Astrocyte (in vitro differentiated cells and primary cell): ENCODE measurements around the gene DMWD. TPM values are rescaled to one million over a fixed set of nuclear protein-coding genes. Genes with fewer than 3 reads are reported as not detected.

Source experiments
- DNase-seq: peaks from one replicate; pipeline ENCODE4 v3.0.0-alpha.2; 2010; ENCODE audit warnings: low read depth
- FAIRE-seq: peaks from 2 replicates; lab custom pipeline; 2011; peaks lifted over from hg19 to GRCh38; lab: Jason Lieb, UNC
- H2AFZ ChIP-seq: 2 replicates; pipeline ENCODE4 v1.6.0; 2012; ENCODE audit warnings: low read depth, low read length, inconsistent platforms
- H3K27ac ChIP-seq: 2 replicates; pipeline ENCODE4 v1.5.1; 2011; ENCODE audit warnings: low read depth, low read length, inconsistent platforms
- H3K27me3 ChIP-seq: 2 replicates; pipeline ENCODE4 v1.6.0; 2011; ENCODE audit warnings: low read length, inconsistent platforms; ENCODE audit not compliant: insufficient read depth
- H3K36me3 ChIP-seq: 2 replicates; pipeline ENCODE4 v1.5.1; 2011; ENCODE audit warnings: low read length, inconsistent platforms; ENCODE audit not compliant: insufficient read depth
- H3K4me1 ChIP-seq: 2 replicates; pipeline ENCODE4 v1.5.1; 2011; ENCODE audit warnings: low read length, inconsistent platforms; ENCODE audit not compliant: insufficient read depth
- H3K4me2 ChIP-seq: 2 replicates; pipeline ENCODE4 v1.6.0; 2012; ENCODE audit warnings: low read length, inconsistent platforms
- H3K4me3 ChIP-seq: 2 replicates; pipeline ENCODE4 v1.5.1; 2011; ENCODE audit warnings: low read depth, mild to moderate bottlenecking, low read length, inconsistent platforms; ENCODE audit not compliant: insufficient read depth
- H3K79me2 ChIP-seq: 2 replicates; pipeline ENCODE4 v1.6.0; 2012; ENCODE audit warnings: mild to moderate bottlenecking, low read length, inconsistent platforms; ENCODE audit not compliant: insufficient read depth
- H3K9ac ChIP-seq: 2 replicates; pipeline ENCODE4 v1.6.0; 2012; ENCODE audit warnings: mild to moderate bottlenecking, low read length, inconsistent platforms
- H3K9me3 ChIP-seq: 2 replicates; pipeline ENCODE4 v1.5.1; 2012; ENCODE audit warnings: low read depth, mild to moderate bottlenecking, low read length, inconsistent platforms; ENCODE audit not compliant: insufficient read depth
- H4K20me1 ChIP-seq: 2 replicates; pipeline ENCODE4 v1.6.0; 2012; ENCODE audit warnings: low read length, inconsistent platforms; ENCODE audit not compliant: insufficient read depth
- H3K27ac Mint-ChIP-seq: one replicate; pipeline ENCODE4 v1.8.0; 2021; ENCODE audit warnings: mild to moderate bottlenecking, mixed read lengths; ENCODE audit not compliant: unreplicated experiment
- H3K27me3 Mint-ChIP-seq: one replicate; pipeline ENCODE4 v1.8.0; 2021; ENCODE audit warnings: low read depth, mixed read lengths; ENCODE audit not compliant: unreplicated experiment
- H3K36me3 Mint-ChIP-seq: one replicate; pipeline ENCODE4 v1.8.0; 2021; ENCODE audit warnings: low read depth, mixed read lengths; ENCODE audit not compliant: unreplicated experiment
- H3K4me1 Mint-ChIP-seq: one replicate; pipeline ENCODE4 v1.8.0; 2021; ENCODE audit warnings: low read depth, mixed read lengths; ENCODE audit not compliant: unreplicated experiment
- H3K4me3 Mint-ChIP-seq: one replicate; pipeline ENCODE4 v1.8.0; 2021; ENCODE audit warnings: mild to moderate bottlenecking, moderate library complexity, mixed read lengths; ENCODE audit not compliant: unreplicated experiment
- H3K9me3 Mint-ChIP-seq: one replicate; pipeline ENCODE4 v1.8.0; 2021; ENCODE audit warnings: mild to moderate bottlenecking, mixed read lengths; ENCODE audit not compliant: unreplicated experiment
- CTCF ChIP-seq: IDR thresholded peaks from 2 replicates; pipeline ENCODE4 v1.5.1; 2011; ENCODE audit warnings: low read depth, mild to moderate bottlenecking, inconsistent platforms, low read length, moderate library complexity; ENCODE audit not compliant: insufficient read depth
- EZH2 ChIP-seq: IDR thresholded peaks from 2 replicates; pipeline ENCODE4 v1.6.1; 2012; ENCODE audit warnings: mild to moderate bottlenecking, low read length, inconsistent platforms; ENCODE audit not compliant: insufficient read depth
- total RNA-seq: library from RNA; stranded (reverse); gene quantifications from 2 replicates; pipeline ENCODE4 v1.2.1, GENCODE V29; 2021

The DMWD gene
- total RNA-seq, 1 donor from 2014 or later: 69.0 TPM

GRCh38 chr19:45814166-45814780, 21.6 kb upstream of the DMWD start:
- H3K27ac ChIP-seq: no peak overlapping the region
- no peaks in the 10 kb centered on the region for H3K36me3 ChIP-seq
- peaks cover 10% of the 10 kb centered on the region for H3K4me1 Mint-ChIP-seq
- FAIRE-seq: no peak
- peaks cover 12% of the 10 kb centered on the region for H4K20me1 ChIP-seq
- no peaks in the 10 kb centered on the region for H3K9me3 ChIP-seq
- H3K4me1 ChIP-seq: peaks cover 13% of the 10 kb centered on the region
- H3K27me3 Mint-ChIP-seq: no peaks in the 10 kb centered on the region
- H3K4me3 ChIP-seq: no peak overlapping the region
- peaks cover 2% of the 10 kb centered on the region for H3K36me3 Mint-ChIP-seq
- H3K27me3 ChIP-seq: no peaks in the 10 kb centered on the region
- H3K27ac Mint-ChIP-seq: no peak overlapping the region
- no peaks in the 10 kb centered on the region for H3K9me3 Mint-ChIP-seq
- H3K4me3 Mint-ChIP-seq: peak overlapping the region; percentile 35
- TF ChIP-seq CTCF (no peak), EZH2 (no peak)
- H3K4me2 ChIP-seq: no peak overlapping the region
- no peak for DNase-seq
- no peak overlapping the region for H3K9ac ChIP-seq
- no peaks in the 10 kb centered on the region for H3K79me2 ChIP-seq
- H2AFZ ChIP-seq: no peak overlapping the region

GRCh38 chr19:45812297-45812696, 19.7 kb upstream of the DMWD start:
- Histone ChIP-seq H3K4me1 (peaks cover 13% of the 10 kb centered on the region), H4K20me1 (peaks cover 3% of the 10 kb centered on the region), H3K9me3 (no peaks in the 10 kb centered on the region), H3K4me2 (no peak overlapping the region), H3K79me2 (no peaks in the 10 kb centered on the region), H3K4me3 (no peak overlapping the region), H3K27ac (no peak overlapping the region), H3K9ac (no peak overlapping the region), H2AFZ (no peak overlapping the region), H3K36me3 (no peaks in the 10 kb centered on the region), H3K27me3 (no peaks in the 10 kb centered on the region)
- Mint-ChIP-seq H3K4me3 (peak overlapping the region; percentile 40), H3K27ac (no peak overlapping the region), H3K36me3 (peaks cover 2% of the 10 kb centered on the region), H3K27me3 (no peaks in the 10 kb centered on the region), H3K4me1 (peaks cover 11% of the 10 kb centered on the region), H3K9me3 (no peaks in the 10 kb centered on the region)
- DNase-seq (no peak), FAIRE-seq (no peak)
- no peak for TF ChIP-seq EZH2
- no peak for TF ChIP-seq CTCF

DNA sequence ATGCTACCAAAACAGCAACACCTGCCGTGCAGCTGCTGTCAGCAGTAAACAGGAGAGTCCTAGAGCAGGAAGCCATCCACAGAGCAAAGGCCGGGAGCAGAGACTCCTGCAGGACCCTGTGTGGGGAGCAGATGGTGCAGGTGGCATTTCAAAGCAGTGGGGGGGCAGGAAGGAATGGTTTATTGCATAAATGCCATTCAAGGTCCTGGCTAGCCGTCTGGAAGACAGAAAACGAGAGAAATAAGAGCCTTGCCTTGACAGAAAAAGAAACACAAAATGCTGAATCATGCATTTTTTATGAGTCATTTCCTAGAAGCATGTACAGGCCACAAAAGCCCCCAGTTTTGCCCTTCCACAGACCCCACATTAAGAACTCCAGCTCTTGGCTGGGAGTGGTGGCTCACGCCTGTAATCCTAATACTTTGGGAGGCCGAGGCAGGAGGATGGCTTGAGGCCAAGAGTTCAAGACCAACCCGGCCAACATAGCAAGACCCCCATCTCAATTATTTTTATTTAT, 17.1 kb upstream of the DMWD start:
- H3K4me3 ChIP-seq: no peak overlapping the region
- no peak overlapping the region for H3K4me3 Mint-ChIP-seq
- H3K36me3 Mint-ChIP-seq: peaks cover 2% of the 10 kb centered on the region
- H3K9me3 Mint-ChIP-seq: peaks cover 2% of the 10 kb centered on the region
- no peak for TF ChIP-seq EZH2
- TF ChIP-seq CTCF: no peak
- no peaks in the 10 kb centered on the region for H3K27me3 ChIP-seq
- no peaks in the 10 kb centered on the region for H3K27me3 Mint-ChIP-seq
- H3K27ac ChIP-seq: peak overlapping the region; percentile 15
- peak; percentile 73 for DNase-seq
- peak overlapping the region; percentile 4 for H3K9ac ChIP-seq
- no peaks in the 10 kb centered on the region for H3K36me3 ChIP-seq
- no peaks in the 10 kb centered on the region for H3K79me2 ChIP-seq
- H3K4me1 ChIP-seq: peaks cover 8% of the 10 kb centered on the region
- no peak for FAIRE-seq
- no peaks in the 10 kb centered on the region for H3K9me3 ChIP-seq
- H3K27ac Mint-ChIP-seq: peak overlapping the region; percentile 94
- H4K20me1 ChIP-seq: no peaks in the 10 kb centered on the region
- H3K4me1 Mint-ChIP-seq: peaks cover 9% of the 10 kb centered on the region
- H2AFZ ChIP-seq: no peak overlapping the region
- peak overlapping the region; percentile 67 for H3K4me2 ChIP-seq
